Testis (tissue), 2 donors: ENCODE results near the gene ASB1.

Experiments used
- CTCF ChIP-seq, 3 experiments: fragments of 450-650 bp in 2 of 3; fragments of 200-600 bp in 1 of 3; sonication (generic) in 1 of 3; IDR thresholded peaks; one replicate each; pipeline ENCODE4 v1.5.1; 2016 to 2019; ENCODE audit warnings: antibody characterized with exemption in 3 of 3, mild to moderate bottlenecking in 2 of 3, moderate library complexity in 1 of 3
- POLR2A ChIP-seq: fragments of 450-650 bp; IDR thresholded peaks from one replicate; pipeline ENCODE4 v1.6.1; 2017; ENCODE audit warnings: antibody characterized with exemption, mild to moderate bottlenecking, moderate library complexity

- TF ChIP-seq POLR2A (no peak), CTCF (IDR thresholded peaks at IDR 0.05) (no peak)
These were observed 7.7 kb upstream of the ASB1 start for GRCh38 chr2:238418999-238419546.
